Jurkat, Clone E6-1 (cell line): ENCODE results near the gene TMX2.

Source experiments
- DNase-seq: peaks from one replicate; pipeline ENCODE4 v3.0.0-alpha.2; 2011; ENCODE audit warnings: low read depth, low spot score
- H3K4me3 ChIP-seq: 2 replicates; pipeline ENCODE4 v1.5.1; 2011; ENCODE audit warnings: mild to moderate bottlenecking, low read length, control low read depth, moderate library complexity

TMX2 gene

DNA sequence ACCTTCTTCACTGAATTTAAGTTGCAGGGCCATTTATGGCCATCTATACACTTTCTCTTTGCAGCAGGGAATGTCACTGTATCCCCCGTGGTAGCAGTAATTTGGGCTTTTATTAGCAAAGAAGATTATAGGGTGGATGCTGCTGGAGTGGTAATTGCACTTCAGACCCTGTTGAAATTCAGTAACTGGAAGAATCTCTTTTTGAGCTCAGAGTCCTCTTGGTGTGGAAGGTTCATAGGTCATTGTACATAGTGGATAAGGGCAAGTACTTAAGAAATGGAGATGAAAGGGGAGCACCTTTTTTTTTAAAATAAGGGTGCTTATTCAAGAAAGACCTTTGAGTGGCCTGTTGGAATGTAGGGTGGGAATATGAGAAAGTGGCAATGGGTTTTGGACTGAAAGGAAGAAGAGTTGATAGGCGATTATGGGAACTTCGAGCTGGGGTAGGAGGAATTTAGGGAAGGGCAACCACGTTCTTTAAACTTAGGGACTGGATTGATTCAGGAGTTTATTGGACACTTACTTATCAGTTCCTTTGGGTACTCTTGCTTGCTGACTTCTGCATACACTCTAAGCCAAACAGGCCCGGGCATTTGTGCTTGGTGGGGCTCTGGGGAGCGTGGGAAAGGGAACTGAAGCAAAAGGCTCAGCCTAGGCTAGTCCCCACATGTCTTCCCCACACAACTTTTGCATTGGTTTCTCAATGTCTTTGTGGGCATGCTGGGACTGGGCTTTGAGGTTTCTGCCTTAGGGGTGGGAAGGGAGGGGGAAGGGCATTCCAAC, 75.7 kb downstream of the TMX2 start:
- H3K4me3 ChIP-seq: no peak overlapping the region
- no peak for DNase-seq

DNA sequence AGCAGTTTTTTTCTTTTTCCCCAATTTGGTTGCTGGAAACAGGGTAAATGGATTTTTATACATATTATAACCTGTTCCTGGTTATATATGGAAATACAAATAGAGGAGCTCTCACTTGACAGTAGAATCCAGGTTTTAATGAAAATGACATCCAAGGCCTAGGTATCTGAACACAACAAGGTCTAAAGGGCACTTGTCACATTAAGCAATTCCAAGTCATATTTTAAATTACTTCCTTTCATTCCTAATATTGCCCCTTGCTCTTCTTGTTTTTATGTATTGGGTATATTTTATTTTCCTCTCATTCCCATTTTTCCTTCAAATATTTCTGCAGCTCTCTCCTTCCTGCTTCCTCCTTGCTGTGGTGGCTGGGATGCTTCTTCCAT, 76.3 kb downstream of the TMX2 start:
- no peak overlapping the region for H3K4me3 ChIP-seq
- no peak for DNase-seq
